ENCODE results near the gene PDK4. TPM values are rescaled to one million over a fixed set of nuclear protein-coding genes. Genes with fewer than 3 reads are reported as not detected.

Gene PDK4
- total RNA-seq, 2 experiments from 2014 or later: not detected

DNA sequence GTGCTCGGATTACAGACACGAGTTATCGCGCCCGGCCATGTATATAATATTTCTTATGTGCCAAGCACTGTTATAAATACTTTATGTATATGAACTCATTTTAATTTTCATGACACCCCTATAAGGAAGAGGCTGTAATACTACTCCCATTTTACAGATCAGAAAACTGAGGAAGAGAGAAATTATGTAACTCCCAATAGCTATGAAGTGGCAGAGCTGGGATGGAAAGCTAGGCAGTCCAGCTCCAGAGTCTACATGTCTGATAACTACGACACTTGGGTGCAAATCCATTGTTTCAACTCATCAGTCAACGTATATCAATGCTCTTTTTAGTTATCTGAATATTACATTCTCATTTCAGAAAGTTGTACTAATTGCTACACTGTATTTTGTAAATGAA lies 17.0 kb downstream of the PDK4 start:
- no peak overlapping the region for H3K4me3 ChIP-seq (ENCODE audit: low read depth, low read length, poor library complexity, severe bottlenecking)
- no peak overlapping the region for H3K4me2 ChIP-seq (ENCODE audit: low read length)
- no TSS peak for BruUV-seq (replicated peaks)
- ChIA-PET CTCF (ENCODE audit: unreplicated experiment) (no interaction called here), POLR2A (no interaction called here)
- no peak overlapping the region for H3K27ac ChIP-seq (ENCODE audit: low read depth, low read length, poor library complexity, severe bottlenecking)
- no peaks in the 10 kb centered on the region for H3K79me2 ChIP-seq (ENCODE audit: insufficient read depth, low read depth, low read length)
- no peaks in the 10 kb centered on the region for H4K20me1 ChIP-seq (ENCODE audit: insufficient read depth, low read length)
- intact Hi-C loops (cut with micrococcal nuclease; ENCODE audit: unreplicated experiment): no loop called here
- no peaks in the 10 kb centered on the region for H3K9me3 ChIP-seq (ENCODE audit: low read length)
- TF ChIP-seq, protein P1, sequence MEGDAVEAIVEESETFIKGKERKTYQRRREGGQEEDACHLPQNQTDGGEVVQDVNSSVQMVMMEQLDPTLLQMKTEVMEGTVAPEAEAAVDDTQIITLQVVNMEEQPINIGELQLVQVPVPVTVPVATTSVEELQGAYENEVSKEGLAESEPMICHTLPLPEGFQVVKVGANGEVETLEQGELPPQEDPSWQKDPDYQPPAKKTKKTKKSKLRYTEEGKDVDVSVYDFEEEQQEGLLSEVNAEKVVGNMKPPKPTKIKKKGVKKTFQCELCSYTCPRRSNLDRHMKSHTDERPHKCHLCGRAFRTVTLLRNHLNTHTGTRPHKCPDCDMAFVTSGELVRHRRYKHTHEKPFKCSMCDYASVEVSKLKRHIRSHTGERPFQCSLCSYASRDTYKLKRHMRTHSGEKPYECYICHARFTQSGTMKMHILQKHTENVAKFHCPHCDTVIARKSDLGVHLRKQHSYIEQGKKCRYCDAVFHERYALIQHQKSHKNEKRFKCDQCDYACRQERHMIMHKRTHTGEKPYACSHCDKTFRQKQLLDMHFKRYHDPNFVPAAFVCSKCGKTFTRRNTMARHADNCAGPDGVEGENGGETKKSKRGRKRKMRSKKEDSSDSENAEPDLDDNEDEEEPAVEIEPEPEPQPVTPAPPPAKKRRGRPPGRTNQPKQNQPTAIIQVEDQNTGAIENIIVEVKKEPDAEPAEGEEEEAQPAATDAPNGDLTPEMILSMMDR (conservative IDR thresholded peaks at IDR 0.05; ENCODE audit: low read length): no peak
- no peak for TF ChIP-seq EZH2phosphoT487 (IDR thresholded peaks at IDR 0.05; ENCODE audit: borderline replicate concordance, low read depth, low read length)
- H3K4me1 ChIP-seq (ENCODE audit: insufficient read depth, low read length, poor library complexity, severe bottlenecking): no peaks in the 10 kb centered on the region
- H2AFZ ChIP-seq (ENCODE audit: low read length): no peak overlapping the region
- no peaks in the 10 kb centered on the region for H3K9me2 ChIP-seq (ENCODE audit: insufficient read depth, low read length)
- DNase-seq (ENCODE audit: low spot score): no peak
- H3K36me3 ChIP-seq (ENCODE audit: insufficient read depth, low read length): no peaks in the 10 kb centered on the region

DNA sequence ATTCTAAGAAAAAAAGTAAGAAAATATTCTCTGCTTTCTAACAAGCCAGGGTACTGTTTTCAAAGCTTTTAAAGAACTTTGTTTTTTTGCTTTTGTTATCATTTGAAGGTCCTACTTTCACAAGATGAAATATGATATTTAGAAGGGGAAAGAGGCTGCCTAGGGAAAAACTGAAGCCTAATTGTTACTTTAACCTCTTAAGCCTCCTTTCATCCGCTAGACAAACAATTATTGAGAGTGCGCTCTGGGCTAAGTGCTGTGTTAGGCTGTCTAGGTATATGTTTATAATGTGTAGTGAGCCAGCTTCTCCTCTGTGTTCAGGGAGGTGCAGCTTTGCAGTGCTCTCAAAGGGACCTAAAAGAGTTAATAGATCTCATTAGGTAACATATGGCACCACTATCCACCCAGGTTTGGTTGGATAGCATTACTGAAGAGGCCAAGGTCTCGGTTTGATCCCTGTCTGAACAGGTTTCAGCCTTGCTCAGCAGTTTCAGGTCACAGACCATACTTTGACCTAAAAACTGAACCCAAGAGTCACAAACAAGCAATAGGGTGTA lies 17.9 kb downstream of the PDK4 start:
- Histone ChIP-seq H3K4me3 (ENCODE audit: low read depth, low read length, poor library complexity, severe bottlenecking) (no peak overlapping the region), H3K9me3 (ENCODE audit: low read length) (no peaks in the 10 kb centered on the region), H3K36me3 (ENCODE audit: insufficient read depth, low read length) (no peaks in the 10 kb centered on the region), H3K4me2 (ENCODE audit: low read length) (no peak overlapping the region), H3K79me2 (ENCODE audit: insufficient read depth, low read depth, low read length) (no peaks in the 10 kb centered on the region), H3K27ac (ENCODE audit: low read depth, low read length, poor library complexity, severe bottlenecking) (no peak overlapping the region), H2AFZ (ENCODE audit: low read length) (no peak overlapping the region), H3K4me1 (ENCODE audit: insufficient read depth, low read length, poor library complexity, severe bottlenecking) (no peaks in the 10 kb centered on the region), H4K20me1 (ENCODE audit: insufficient read depth, low read length) (no peaks in the 10 kb centered on the region), H3K9me2 (ENCODE audit: insufficient read depth, low read length) (no peaks in the 10 kb centered on the region)
- BruUV-seq (replicated peaks): no TSS peak
- no peak for DNase-seq (ENCODE audit: low spot score)
- POLR2A ChIA-PET: interaction anchor here (0.7 kb wide), 1 partner anchor 52 kb away, joined by 4 read pairs; no protein-coding TSS in a partner anchor
- TF ChIP-seq, protein P1 (conservative IDR thresholded peaks at IDR 0.05; ENCODE audit: low read length): no peak
- TF ChIP-seq EZH2phosphoT487 (IDR thresholded peaks at IDR 0.05; ENCODE audit: borderline replicate concordance, low read depth, low read length): no peak
- CTCF ChIA-PET (ENCODE audit: unreplicated experiment): no interaction called here
- intact Hi-C loops (cut with micrococcal nuclease; ENCODE audit: unreplicated experiment): no loop called here

DNA sequence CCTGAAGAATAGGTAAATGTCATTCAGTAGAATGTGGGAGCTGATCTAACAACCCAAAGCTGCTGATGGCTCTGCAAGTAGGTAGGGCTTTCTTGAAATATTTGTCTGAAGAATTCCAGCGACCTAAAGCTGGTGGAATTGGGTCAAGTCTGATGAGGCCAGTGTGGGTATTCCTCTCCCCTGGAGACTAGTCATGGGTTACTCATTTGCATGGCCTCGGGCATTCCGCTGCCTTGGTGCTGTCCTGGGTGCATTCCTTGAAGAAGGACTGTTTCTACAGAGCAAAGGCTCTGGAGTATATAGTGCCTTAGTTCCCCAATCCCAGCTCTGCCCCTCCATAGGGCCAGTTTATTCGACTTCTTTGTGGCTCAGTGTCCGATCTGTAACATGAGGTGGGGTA lies 19.2 kb downstream of the PDK4 start:
- Histone ChIP-seq H3K4me1 (ENCODE audit: insufficient read depth, low read length, poor library complexity, severe bottlenecking) (no peaks in the 10 kb centered on the region), H3K9me3 (ENCODE audit: low read length) (no peaks in the 10 kb centered on the region), H3K9me2 (ENCODE audit: insufficient read depth, low read length) (no peaks in the 10 kb centered on the region), H3K27ac (ENCODE audit: low read depth, low read length, poor library complexity, severe bottlenecking) (no peak overlapping the region), H3K36me3 (ENCODE audit: insufficient read depth, low read length) (no peaks in the 10 kb centered on the region), H2AFZ (ENCODE audit: low read length) (no peak overlapping the region), H4K20me1 (ENCODE audit: insufficient read depth, low read length) (no peaks in the 10 kb centered on the region), H3K4me3 (ENCODE audit: low read depth, low read length, poor library complexity, severe bottlenecking) (no peak overlapping the region), H3K79me2 (ENCODE audit: insufficient read depth, low read depth, low read length) (no peaks in the 10 kb centered on the region), H3K4me2 (ENCODE audit: low read length) (no peak overlapping the region)
- TF ChIP-seq EZH2phosphoT487 (IDR thresholded peaks at IDR 0.05; ENCODE audit: borderline replicate concordance, low read depth, low read length): no peak
- TF ChIP-seq, protein P1 (conservative IDR thresholded peaks at IDR 0.05; ENCODE audit: low read length): no peak
- no peak for DNase-seq (ENCODE audit: low spot score)
- intact Hi-C loops (cut with micrococcal nuclease; ENCODE audit: unreplicated experiment): no loop called here
- ChIA-PET POLR2A (no interaction called here), CTCF (ENCODE audit: unreplicated experiment) (no interaction called here)
- BruUV-seq (replicated peaks): no TSS peak
